Measurements from ENCODE around the gene KLF12. TPM values are rescaled to one million over a fixed set of nuclear protein-coding genes. Genes with fewer than 3 reads are reported as not detected.

The KLF12 gene
- polyA plus RNA-seq, 1 experiment, result 16.3 TPM

- ChIA-PET POLR2A (interaction anchor here (1.0 kb wide), 1 partner anchor 241 kb away, joined by 4 read pairs; no protein-coding TSS in a partner anchor), CTCF (no interaction called here)
- no peak for TF ChIP-seq CTCF (IDR thresholded peaks at IDR 0.05; ENCODE audit: insufficient read depth, low read depth, low read length)
- Histone ChIP-seq H3K36me3 (ENCODE audit: control insufficient read depth, insufficient read depth, low read length) (no peaks in the 10 kb centered on the region), H3K27me3 (ENCODE audit: control insufficient read depth, insufficient read depth, low read length) (no peaks in the 10 kb centered on the region), H3K4me3 (ENCODE audit: low read depth, low read length) (no peak overlapping the region)
- no peak for DNase-seq (ENCODE audit: low read depth)
Observed at GRCh38 chr13:74105871-74106270, 28.3 kb downstream of the KLF12 start.

- CTCF ChIA-PET, result no interaction called here
- TF ChIP-seq CTCF (IDR thresholded peaks at IDR 0.05; ENCODE audit: insufficient read depth, low read depth, low read length), result no peak
Observed at GRCh38 chr13:74104661-74105275, 29.4 kb downstream of the KLF12 start.

GRCh38 chr13:74103970-74104555 is 30.1 kb downstream of the KLF12 start:
- TF ChIP-seq CTCF (IDR thresholded peaks at IDR 0.05; ENCODE audit: insufficient read depth, low read depth, low read length), result no peak
- Histone ChIP-seq H3K27me3 (ENCODE audit: control insufficient read depth, insufficient read depth, low read length) (no peaks in the 10 kb centered on the region), H3K4me3 (ENCODE audit: low read depth, low read length) (no peak overlapping the region), H3K36me3 (ENCODE audit: control insufficient read depth, insufficient read depth, low read length) (no peaks in the 10 kb centered on the region)
- no peak for DNase-seq (ENCODE audit: low read depth)
- CTCF ChIA-PET, result no interaction called here
- POLR2A ChIA-PET, result no interaction called here

More at GRCh38 chr13:74104661-74105275, 29.4 kb downstream of the KLF12 start:
- DNase-seq (ENCODE audit: low read depth), result no peak
- Histone ChIP-seq H3K4me3 (ENCODE audit: low read depth, low read length) (no peak overlapping the region), H3K36me3 (ENCODE audit: control insufficient read depth, insufficient read depth, low read length) (no peaks in the 10 kb centered on the region), H3K27me3 (ENCODE audit: control insufficient read depth, insufficient read depth, low read length) (no peaks in the 10 kb centered on the region)
- POLR2A ChIA-PET, result no interaction called here

GRCh38 chr13:74103196-74103595 is 31.0 kb downstream of the KLF12 start:
- DNase-seq (ENCODE audit: low read depth), result no peak

GRCh38 chr13:74102691-74103090 is 31.5 kb downstream of the KLF12 start:
- H3K36me3 ChIP-seq (ENCODE audit: control insufficient read depth, insufficient read depth, low read length), result no peaks in the 10 kb centered on the region
- DNase-seq (ENCODE audit: low read depth), result no peak
- ChIA-PET POLR2A (no interaction called here), CTCF (no interaction called here)
- no peak for TF ChIP-seq CTCF (IDR thresholded peaks at IDR 0.05; ENCODE audit: insufficient read depth, low read depth, low read length)
- no peak overlapping the region for H3K4me3 ChIP-seq (ENCODE audit: low read depth, low read length)
- no peaks in the 10 kb centered on the region for H3K27me3 ChIP-seq (ENCODE audit: control insufficient read depth, insufficient read depth, low read length)

More at GRCh38 chr13:74103196-74103595, 31.0 kb downstream of the KLF12 start:
- Histone ChIP-seq H3K36me3 (ENCODE audit: control insufficient read depth, insufficient read depth, low read length) (no peaks in the 10 kb centered on the region), H3K4me3 (ENCODE audit: low read depth, low read length) (no peak overlapping the region), H3K27me3 (ENCODE audit: control insufficient read depth, insufficient read depth, low read length) (no peaks in the 10 kb centered on the region)
- ChIA-PET CTCF (no interaction called here), POLR2A (no interaction called here)
- no peak for TF ChIP-seq CTCF (IDR thresholded peaks at IDR 0.05; ENCODE audit: insufficient read depth, low read depth, low read length)

Data from BJ (cell line).